ENCODE results near the gene EPS8L2.
A peak's percentile ranks its signal among the peaks of the same experiment; 100 is the strongest.

Gene EPS8L2

GRCh38 chr11:763073-763463, 57.0 kb downstream of the EPS8L2 start:
- peak; percentile 26 for DNase-seq

DNA sequence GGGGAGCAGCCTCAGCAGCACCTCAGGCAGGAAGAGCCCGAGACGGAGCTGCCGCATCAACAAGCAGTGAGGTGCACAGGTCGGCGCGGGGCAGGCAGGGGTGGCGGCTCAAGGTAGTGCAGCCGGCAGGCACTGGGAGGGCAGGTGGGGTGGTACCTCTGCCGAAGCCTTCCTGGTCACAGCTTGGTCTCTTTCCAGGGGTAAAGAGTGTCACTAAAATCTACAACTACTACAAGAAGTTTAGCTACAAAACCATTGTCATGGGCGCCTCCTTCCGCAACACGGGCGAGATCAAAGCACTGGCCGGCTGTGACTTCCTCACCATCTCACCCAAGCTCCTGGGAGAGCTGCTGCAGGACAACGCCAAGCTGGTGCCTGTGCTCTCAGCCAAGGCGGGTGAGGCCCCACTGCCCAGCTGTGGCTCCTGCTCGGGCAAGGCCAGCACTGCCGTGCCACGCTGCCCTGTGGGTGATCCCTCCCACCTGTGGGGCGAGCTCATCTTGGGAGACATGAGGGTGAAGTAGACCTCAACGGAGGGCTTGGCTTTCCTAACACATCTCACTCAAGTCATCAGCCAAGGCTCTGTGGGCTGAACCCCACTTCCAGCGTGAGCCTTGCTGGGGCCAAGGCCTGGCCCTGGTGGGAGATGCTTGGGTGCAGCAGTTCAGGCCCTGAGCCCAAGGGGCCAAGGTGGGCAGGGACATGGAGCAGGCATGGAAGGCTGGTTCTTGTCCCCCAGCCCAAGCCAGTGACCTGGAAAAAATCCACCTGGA, 57.7 kb downstream of the EPS8L2 start:
- DNase-seq = no peak

DNA sequence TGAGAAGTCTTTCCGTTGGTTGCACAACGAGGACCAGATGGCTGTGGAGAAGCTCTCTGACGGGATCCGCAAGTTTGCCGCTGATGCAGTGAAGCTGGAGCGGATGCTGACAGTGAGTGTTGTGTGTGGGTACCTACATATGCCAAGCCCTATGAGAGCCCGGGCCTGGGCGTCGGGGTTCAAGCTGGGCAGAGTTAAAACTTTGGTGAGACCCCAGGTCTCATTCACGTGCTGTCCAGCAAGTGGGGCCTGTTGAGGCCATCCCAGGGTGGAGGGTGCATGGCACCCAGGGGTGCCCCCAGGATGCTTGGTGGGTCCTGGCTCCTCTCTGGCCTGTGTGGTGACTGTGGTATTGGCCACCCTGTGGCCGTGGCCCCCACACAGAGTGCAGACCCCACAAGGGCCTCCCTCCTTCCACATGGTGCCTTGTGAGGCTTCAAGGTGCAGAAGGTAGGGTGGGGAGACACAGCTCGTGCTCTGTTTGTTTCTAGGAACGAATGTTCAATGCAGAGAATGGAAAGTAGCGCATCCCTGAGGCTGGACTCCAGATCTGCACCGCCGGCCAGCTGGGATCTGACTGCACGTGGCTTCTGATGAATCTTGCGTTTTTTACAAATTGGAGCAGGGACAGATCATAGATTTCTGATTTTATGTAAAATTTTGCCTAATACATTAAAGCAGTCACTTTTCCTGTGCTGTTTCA, 58.4 kb downstream of the EPS8L2 start:
- DNase-seq = no peak

- no peak for DNase-seq
These were observed 59.2 kb downstream of the EPS8L2 start for GRCh38 chr11:765025-765801.

- no peak for DNase-seq
These were observed 59.7 kb downstream of the EPS8L2 start for GRCh38 chr11:765802-766091.

GRCh38 chr11:766106-766935, 60.3 kb downstream of the EPS8L2 start:
- DNase-seq = no peak

GRCh38 chr11:766936-767210, 60.8 kb downstream of the EPS8L2 start:
- no peak for DNase-seq

- no peak for DNase-seq
These were observed 61.2 kb downstream of the EPS8L2 start for GRCh38 chr11:767238-767637.

DNA sequence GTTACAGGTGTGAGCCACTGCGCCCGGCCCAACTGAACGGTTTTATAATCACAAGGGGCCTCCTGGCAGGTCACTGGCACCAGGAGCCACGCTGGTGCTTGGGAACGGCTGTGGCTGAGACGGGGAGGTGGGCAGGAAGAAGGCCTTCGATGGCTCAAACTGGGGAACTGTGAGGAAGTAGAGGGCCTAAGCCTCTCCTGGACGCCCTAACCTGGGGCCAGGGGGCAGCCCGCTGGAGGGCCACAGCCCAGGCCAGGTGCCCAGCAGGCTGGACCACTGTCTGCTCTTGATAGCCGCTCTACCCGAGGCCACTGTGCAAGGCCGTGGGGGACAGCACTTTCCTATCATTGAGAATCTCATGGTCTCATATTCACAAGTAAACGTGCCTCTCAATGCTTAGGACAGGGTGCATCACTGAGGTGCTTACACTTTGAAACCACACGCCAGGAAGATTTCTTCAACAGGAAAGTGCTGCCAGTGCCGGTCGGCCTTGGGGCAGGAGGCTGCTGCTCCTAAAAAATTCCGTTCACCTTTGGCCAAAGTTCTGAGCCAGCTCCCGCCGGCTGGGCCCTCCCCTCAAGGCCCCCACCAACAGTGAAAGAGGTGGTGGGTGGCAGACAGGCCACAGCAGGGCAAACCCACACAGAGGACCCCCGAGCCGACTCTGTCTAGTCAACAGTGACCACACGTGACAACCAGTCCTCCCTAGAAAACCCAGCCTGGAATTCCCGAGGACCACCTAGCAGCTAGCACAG, 64.0 kb downstream of the EPS8L2 start:
- DNase-seq = no peak

DNA sequence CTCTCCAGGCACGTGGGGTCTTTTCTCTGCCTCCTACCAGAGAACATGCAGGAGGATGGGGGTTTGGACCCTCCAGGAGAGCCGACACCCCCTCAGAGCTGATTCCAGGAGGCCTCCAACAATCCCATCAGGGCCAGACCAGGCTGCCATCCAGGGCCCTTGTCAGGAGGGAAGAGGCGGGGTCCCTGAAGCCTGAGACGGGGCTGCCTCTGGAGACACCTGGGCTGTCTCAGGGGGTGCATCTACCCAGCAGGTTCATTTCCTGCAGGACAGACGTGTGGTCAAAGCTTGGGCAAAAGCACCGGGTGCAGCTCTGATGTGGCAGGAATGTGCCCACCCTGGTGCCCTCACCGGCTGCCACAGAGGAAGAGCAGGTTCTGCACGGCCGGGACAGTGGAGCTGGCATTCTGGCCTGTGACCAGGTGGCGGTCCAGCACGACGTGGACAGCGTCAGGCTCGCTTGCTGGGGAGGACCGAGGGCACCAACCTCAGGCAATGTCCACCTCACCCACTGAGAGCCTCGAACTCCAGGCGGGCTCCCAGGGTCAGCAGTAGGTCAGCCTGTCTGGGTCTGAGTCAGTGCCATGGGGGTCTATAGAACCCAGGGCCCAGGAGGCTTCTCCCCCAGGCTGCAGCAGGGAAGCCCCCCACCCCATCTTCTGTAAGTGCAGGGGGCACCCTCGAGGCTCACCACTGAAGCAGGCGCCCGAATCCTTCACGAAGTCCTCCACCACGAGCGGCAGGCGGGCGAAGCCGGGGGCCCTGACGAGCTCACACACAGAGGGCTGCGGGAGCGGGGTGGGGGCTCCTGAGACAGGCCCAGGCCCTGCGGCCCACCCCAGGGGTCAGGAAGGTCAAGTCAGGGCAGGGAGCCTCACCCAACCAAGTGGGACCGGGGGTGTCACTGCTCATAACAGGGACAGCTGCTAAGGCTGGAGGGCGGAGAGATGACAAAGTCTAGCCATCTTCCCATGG, 64.9 kb downstream of the EPS8L2 start:
- DNase-seq = no peak

GRCh38 chr11:771617-772204, 65.7 kb downstream of the EPS8L2 start:
- DNase-seq = no peak

DNA sequence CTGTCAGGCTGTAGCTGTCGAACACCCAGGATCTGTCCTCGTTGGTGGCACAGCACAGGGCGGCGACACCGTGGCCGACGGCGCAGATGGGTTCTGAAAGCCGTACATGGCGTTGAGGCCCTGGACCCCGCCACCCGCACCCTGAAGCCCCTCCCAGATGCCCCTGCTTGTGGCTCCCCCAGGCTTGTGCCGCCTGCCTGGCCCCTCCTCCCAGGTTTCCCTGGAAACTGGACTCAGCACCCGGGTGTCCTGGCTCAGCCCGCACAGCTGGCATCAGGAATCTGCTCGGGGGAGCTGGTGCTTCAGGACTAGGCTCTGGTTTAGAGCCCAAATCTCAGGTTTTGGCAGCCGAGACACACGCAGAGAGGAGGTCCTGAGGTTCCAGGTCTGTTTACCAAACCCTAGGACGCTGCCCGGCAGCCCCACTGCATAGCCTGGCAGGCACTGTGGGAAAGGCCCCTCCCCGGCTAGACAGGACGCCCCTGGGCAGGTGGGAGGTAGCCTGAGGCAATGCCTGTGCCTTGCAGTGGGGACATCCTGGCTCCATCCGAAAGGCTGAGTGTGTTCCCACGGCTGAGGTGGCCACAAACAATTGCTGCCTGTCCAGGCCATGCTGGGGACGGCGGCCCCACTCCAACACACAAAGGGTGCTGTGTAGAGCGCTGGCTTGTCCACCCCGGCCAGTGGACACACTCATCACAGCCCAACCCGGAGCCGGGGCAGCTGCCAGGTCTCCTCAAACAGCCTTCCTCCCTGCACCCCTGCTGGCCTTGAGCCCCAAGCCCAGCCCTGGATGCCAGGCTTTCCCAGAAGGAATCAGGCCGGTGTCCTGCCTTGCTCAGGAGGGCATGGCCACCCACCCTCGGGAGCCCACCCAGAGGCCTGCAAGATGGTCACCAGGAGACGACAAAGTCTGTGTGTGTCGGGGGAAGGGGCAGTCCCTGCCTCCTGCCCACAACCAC, 66.7 kb downstream of the EPS8L2 start:
- DNase-seq = no peak

DNA sequence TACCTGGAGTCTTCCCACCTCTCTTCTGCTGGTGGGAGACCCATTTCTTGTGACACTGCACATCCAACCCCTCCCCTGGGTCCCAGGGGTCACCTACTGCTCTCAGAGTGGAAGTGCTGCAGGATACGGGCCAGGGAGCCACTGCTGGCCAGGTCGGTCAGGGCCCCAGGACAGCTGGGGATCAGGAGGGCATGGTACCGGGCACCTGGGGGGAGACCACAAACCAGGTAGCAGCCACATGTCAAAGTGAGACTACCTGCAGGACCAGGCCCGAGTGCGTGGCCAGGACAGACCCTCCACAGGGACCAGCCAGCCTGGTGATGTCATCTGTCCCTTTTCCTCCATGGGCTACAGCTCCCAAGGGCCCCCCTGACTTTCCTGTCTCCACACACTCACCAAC, 67.4 kb downstream of the EPS8L2 start:
- DNase-seq = no peak

- DNase-seq = no peak
These were observed 67.8 kb downstream of the EPS8L2 start for GRCh38 chr11:773830-774229.

DNA sequence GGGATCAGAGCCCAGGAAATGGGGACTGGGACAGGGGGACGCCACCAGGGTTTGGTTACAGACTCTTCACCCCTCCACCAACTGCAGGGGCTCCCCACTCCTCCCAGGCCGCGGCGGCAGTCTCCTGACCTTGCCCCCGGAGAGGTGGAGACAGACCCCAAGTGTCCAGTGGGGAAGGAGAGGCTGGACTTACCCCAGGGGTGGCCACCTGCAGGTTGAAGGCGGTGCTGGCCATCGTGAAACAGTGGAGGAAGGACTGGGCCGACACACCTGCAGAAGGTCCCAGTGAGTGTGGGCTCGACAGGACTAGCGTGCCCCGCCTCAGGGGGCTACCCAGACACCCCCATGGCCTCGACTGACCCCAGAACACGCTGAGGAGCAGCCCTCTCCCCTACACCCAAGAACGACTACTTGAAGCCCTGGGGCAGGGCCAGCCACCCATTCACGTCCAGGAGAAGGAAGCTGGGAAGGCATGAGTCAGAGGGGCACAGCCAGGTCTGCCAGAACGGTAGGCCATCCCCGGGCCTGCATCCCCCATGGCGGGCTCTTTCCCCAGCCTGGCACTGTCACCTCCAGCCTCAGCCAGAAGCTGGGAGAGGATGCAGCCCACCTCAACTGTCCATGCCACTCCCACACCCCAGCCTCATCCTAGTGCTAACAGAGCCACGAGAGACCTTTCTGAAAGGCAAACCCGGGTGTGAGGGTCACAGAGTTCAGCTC, 69.0 kb downstream of the EPS8L2 start:
- no peak for DNase-seq

DNA sequence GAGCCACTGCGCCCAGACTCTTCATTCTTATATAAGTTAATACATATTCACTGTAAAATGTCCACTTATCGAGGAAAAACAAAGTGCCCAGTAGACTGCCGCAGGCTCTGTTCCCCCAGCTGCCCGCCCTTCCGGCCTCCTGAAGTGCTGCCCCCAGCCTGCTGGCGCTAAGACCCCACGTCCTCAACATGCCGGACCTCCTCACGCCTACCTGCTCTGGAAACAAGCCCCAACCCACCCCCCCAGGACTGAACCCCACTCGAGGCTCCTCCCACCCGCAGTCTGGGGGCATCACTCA, 70.2 kb downstream of the EPS8L2 start:
- no peak for DNase-seq

DNA sequence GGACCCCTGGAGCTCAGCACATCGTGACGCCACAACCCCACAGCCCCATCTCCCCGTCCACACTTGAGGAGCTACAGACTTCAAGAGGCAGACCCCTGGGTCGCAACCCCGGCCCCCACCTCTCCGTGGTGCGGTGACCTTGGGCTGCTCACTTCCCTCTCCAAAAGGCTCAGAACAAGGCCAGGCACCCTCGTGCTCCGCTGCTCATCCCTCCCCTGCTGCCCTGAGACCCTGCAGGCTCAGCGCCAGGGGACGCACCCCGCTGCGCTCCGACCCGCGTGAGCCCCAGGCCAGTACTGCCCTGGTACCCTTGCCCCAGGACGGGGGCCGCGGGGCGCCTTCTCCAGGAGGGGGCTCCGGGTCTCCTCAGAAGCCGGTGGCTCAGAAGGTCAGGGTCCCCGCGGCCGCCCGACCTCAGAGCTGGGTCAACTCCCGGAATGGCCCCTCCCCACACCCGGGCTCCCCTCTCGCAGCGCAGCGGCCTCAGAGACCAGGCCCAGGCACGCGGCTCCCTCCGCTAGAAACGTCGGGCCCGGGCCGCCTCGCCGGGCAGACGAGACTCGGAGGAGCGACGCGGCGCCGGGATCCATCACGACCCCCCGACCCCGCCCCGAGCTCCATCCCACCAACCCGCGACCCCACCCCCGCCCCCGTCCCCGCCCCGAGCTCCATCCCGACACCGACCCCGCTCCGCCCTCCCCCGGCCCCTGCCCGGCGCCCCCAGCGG, 70.7 kb downstream of the EPS8L2 start:
- no peak for DNase-seq

Measured in NCI-H510A treated with DMSO at 0.1 percent for 48 hours (cell line).